NCI-H2171 treated with DMSO at 0.1 percent for 48 hours (cell line): Measurements from ENCODE around the gene ATP1B4.

Source experiments
- DNase-seq: peaks from one replicate; lab custom pipeline; 2025; lab: John Stamatoyannopoulos, UW

Gene ATP1B4

DNA sequence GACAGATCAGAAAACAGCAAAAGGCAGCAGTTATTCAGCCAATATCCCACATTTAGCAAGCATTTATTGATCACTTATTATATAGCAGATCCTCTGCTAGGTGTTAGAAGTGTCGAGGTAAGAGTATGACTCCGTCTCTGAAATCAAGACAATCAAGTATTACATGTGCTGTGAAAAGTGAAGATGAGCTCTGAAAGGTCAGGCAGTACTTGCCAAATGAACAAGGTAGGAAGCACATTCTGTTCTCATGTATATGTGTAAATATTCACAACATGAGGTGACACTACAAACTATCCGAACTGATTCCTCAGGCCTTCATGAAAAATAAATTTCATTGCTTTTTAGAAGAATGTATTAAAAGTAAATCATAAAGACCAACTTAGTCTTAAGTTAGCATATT, 15.3 kb downstream of the ATP1B4 start:
- no peak for DNase-seq

GRCh38 chrX:120377715-120378114, 15.8 kb downstream of the ATP1B4 start:
- DNase-seq = no peak

DNA sequence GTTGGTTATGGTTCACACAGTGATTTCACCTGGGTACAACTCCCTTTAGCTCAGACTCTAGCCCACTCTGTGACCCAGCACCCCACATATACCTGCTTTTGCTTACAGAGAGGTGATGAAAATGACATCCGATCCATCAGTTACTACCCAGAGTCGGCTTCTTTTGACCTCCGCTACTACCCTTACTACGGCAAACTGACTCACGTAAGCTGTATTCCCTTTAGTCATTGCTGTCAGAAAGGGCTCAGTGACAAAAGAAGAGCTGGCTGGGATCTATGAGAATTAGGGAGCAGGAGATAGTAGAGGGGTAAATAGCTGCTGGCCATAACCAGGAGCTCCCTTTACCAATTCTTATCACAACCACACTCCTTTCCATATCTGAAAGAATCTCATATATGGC, 16.7 kb downstream of the ATP1B4 start:
- DNase-seq = no peak

DNA sequence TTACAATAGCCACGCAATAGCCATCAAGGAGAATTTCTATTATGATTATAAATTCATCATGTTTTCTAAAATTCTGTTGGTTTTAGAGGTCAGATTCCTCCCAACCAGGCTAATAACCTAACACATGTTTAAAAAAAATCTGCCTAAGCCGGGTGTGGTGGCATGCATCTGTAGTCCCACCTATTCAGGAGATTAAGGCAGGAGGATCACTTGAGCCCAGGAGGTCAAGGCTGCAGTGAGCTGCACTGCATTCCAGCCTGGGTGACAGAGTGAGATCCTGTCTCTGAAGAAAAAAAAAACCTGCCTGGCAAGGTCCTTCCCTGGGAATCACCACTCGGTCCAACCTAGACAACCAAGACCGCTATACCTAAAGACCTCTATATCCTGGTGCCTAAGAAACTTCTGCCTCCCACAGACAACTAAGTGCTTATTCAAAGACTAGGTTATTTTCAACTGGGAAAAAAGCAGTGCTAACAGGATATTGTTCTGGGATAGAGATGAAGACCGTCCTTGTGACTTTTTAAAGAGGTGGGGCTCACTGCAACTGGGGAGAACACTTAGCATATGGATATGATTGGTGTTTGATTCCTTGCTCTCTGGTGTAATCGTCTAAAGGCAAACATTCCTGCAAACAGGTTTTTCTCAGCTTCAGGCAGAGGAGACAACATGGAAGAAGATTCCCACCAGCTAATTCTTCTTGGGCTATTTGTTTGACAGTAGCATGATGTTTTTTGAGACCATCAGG, 18.2 kb downstream of the ATP1B4 start:
- no peak for DNase-seq

DNA sequence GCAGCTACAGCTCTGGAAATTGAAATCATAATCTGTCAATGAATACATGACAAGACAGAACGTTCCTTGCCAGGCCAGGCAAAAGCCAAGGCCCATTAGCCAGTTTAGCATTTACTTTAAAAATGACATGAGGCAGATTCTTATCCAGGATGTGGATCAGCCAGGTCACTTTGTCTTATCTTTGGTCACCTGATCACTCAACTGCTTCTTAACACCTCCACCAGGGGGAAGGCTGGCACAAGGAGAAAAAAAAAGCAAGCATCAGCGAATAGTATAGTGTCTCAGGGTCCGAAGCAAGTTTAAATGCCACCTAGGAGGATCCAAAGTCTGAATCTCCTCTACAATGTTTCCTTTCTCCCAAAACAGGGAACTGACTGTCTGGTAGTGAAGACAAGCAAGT, 18.8 kb downstream of the ATP1B4 start:
- peak; percentile 22 for DNase-seq

DNA sequence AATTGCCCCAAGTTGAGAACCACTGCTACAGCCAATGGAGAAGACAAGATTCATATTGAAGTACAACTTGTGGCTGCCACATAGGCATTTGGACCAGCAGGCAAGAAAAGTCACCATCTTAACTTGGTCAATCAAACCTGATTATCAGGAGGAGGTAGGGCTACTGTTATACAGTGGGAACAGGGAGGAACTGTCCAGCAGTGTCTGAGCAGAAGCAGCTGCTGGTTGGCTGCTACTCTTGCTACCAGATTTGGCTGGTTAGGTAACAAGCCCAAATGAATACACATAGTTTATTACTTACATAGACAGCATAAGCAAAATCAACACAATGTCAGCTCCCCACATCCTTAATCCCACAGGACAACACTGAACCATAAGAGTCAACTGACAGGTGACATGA, 39.4 kb downstream of the ATP1B4 start:
- DNase-seq = no peak

GRCh38 chrX:120402369-120402768, 40.5 kb downstream of the ATP1B4 start:
- no peak for DNase-seq

GRCh38 chrX:120406638-120407037, 44.7 kb downstream of the ATP1B4 start:
- DNase-seq = no peak

- no peak for DNase-seq
Observed at GRCh38 chrX:120408168-120408567, 46.3 kb downstream of the ATP1B4 start.

- DNase-seq = no peak
Observed at GRCh38 chrX:120419463-120419862, 57.6 kb downstream of the ATP1B4 start.

GRCh38 chrX:120426599-120426998, 64.7 kb downstream of the ATP1B4 start:
- no peak for DNase-seq

DNA sequence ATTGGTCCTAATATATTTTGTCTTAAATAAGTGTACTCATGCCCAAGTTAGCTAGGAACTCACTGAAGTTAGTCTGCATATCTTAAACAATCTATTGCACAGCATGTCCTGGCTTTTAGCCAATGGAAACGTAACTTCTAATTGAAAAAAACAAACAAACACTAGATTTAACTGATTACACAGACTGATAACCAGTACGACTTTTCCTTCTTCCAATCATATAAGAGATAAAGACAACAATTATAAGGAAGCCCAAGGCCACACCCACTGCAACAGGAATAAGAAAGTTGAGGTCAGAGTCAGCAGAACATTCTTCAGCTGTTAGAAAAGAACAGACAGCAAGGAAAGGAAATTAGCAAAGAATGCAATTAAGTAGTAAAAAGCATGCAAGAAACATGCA, 66.4 kb downstream of the ATP1B4 start:
- no peak for DNase-seq

GRCh38 chrX:120429776-120430540, 68.1 kb downstream of the ATP1B4 start:
- DNase-seq = peak; percentile 38
